ENCODE measurements around the gene C13orf46. TPM values are rescaled to one million over a fixed set of nuclear protein-coding genes. Genes with fewer than 3 reads are reported as not detected.
"Not testable (repeated sequence)": the region's sequence is repeated elsewhere in the genome, so short reads cannot be mapped to it uniquely, and the experiment has no call there.

C13orf46 gene
- total RNA-seq, 4 donors from 2014 or later = 0.41 to 77.4 (median 1.1) TPM; not detected in 1

- in situ Hi-C loops (cut with MboI; ENCODE audit: low pct_ligation_motif_present in 1 of 4, low pct_unique_long_range_greater_than_20kb in 1 of 4, low sequenced_read_pairs in 3 of 4) = no loop called here
- no peaks in the 10 kb centered on the region for H3K9me3 ChIP-seq
- H3K4me3 ChIP-seq = no peak overlapping the region
- no peaks in the 10 kb centered on the region for H3K36me3 ChIP-seq
- no peak overlapping the region for H3K27ac ChIP-seq
- WGBS, 2 donors (ENCODE audit: low coverage in 1 of 2) = 93 to 100% methylated on average over 4 to 9 of the region's 9 CpGs
- H3K4me1 ChIP-seq = no peaks in the 10 kb centered on the region
- H3K27me3 ChIP-seq = no peaks in the 10 kb centered on the region
- intact Hi-C loops (cut with DNase I; ENCODE audit: low total_unique reads) = no loop called here
- TF ChIP-seq EP300 (IDR thresholded peaks at IDR 0.05; ENCODE audit: low read depth) (no peak), POLR2AphosphoS5 (IDR thresholded peaks at IDR 0.05) (no peak), POLR2A (IDR thresholded peaks at IDR 0.05) (no peak)
- TF ChIP-seq, protein P1, sequence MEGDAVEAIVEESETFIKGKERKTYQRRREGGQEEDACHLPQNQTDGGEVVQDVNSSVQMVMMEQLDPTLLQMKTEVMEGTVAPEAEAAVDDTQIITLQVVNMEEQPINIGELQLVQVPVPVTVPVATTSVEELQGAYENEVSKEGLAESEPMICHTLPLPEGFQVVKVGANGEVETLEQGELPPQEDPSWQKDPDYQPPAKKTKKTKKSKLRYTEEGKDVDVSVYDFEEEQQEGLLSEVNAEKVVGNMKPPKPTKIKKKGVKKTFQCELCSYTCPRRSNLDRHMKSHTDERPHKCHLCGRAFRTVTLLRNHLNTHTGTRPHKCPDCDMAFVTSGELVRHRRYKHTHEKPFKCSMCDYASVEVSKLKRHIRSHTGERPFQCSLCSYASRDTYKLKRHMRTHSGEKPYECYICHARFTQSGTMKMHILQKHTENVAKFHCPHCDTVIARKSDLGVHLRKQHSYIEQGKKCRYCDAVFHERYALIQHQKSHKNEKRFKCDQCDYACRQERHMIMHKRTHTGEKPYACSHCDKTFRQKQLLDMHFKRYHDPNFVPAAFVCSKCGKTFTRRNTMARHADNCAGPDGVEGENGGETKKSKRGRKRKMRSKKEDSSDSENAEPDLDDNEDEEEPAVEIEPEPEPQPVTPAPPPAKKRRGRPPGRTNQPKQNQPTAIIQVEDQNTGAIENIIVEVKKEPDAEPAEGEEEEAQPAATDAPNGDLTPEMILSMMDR (IDR thresholded peaks at IDR 0.05) = no peak
- no peak for DNase-seq
Observed at GRCh38 chr13:113990321-113990837, 16.5 kb upstream of the C13orf46 start.

DNA sequence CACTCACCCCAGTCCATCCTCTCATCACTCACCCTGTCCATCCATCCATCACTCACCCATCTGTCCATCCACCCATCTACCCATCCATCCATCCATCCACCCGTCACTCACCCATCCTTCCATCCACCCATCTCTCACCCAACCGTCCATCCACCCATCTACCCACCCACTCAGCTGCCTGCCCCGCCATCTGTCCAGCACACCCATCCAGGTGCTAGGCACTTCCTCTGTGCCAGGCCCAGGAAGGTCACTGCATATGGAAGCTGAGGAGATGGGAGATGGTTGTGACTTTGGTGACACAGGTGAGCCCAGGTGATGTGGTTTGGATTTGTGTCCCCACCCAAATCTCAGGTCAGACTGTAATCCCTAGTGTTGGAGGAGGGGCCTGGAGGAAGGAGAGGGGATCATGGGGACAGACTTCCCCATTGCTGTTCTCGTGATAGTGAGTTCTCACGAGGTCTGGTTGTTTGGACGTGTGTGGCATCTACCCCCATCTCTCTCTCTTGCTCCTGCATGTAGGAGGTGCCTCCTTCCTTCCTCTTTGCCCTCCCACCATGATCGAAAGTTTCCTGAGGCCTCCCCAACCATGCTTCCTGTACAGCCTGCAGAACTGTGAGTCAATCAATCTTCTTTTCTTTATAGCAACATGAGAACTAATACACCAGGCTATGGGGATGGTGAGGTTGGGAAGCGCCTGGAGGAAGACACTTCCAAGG, 15.9 kb upstream of the C13orf46 start:
- 86 to 99% methylated on average over 7 to 8 of the region's 8 CpGs for WGBS, 2 donors (ENCODE audit: low coverage in 1 of 2)
- in situ Hi-C loops (cut with MboI; ENCODE audit: low pct_ligation_motif_present in 1 of 4, low pct_unique_long_range_greater_than_20kb in 1 of 4, low sequenced_read_pairs in 3 of 4) = no loop called here

GRCh38 chr13:113988859-113989258, 15.0 kb upstream of the C13orf46 start:
- in situ Hi-C loops (cut with MboI; ENCODE audit: low pct_ligation_motif_present in 1 of 4, low pct_unique_long_range_greater_than_20kb in 1 of 4, low sequenced_read_pairs in 3 of 4); DNase-seq: not testable (repeated sequence)

More for the DNA sequence above, 15.9 kb upstream of the C13orf46 start:
- H3K9me3 ChIP-seq = no peaks in the 10 kb centered on the region
- TF ChIP-seq EP300 (IDR thresholded peaks at IDR 0.05; ENCODE audit: low read depth) = no peak
- TF ChIP-seq, protein P1 (IDR thresholded peaks at IDR 0.05) = no peak
- no peaks in the 10 kb centered on the region for H3K27me3 ChIP-seq
- no peaks in the 10 kb centered on the region for H3K4me1 ChIP-seq
- intact Hi-C loops (cut with DNase I; ENCODE audit: low total_unique reads) = no loop called here
- H3K4me3 ChIP-seq = no peak overlapping the region
- no peaks in the 10 kb centered on the region for H3K36me3 ChIP-seq
- no peak overlapping the region for H3K27ac ChIP-seq
- DNase-seq = no peak

DNA sequence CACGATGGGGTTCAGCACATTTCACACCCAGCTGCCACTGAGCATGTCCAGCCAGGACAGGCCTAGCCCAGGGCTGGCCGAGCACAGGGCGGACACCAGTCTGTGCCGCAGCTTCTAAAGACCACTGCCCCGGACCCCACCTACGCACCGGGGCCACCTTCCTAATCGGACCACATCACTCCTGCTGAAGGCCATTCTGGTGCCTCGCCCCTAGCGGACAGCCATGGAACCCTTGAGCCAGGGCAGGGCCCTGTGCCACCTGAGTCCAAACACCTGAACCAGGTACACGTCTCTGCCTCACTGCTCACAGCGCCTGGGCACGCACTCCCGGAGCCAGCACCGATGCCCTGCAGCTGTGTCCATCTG, 8.4 kb upstream of the C13orf46 start:
- DNase-seq = no peak
- Histone ChIP-seq H3K27me3 (no peaks in the 10 kb centered on the region), H3K4me3 (no peak overlapping the region), H3K27ac (peak overlapping the region in 1 of 4 donors; percentile 67), H3K9me3 (no peaks in the 10 kb centered on the region), H3K36me3 (no peaks in the 10 kb centered on the region), H3K4me1 (peaks cover 0 to 12% (median 4%) of the 10 kb centered on the region in 4 donors)
- in situ Hi-C loops (cut with MboI; ENCODE audit: low pct_ligation_motif_present in 1 of 4, low pct_unique_long_range_greater_than_20kb in 1 of 4, low sequenced_read_pairs in 3 of 4) = no loop called here
- intact Hi-C loops (cut with DNase I; ENCODE audit: low total_unique reads) = no loop called here
- 97% methylated on average over 14 of the region's 15 CpGs; no CpG with 5 or more reads in 1 of the 2 donors for WGBS, 2 donors (ENCODE audit: low coverage in 1 of 2)
- TF ChIP-seq POLR2AphosphoS5 (IDR thresholded peaks at IDR 0.05) (no peak), EP300 (IDR thresholded peaks at IDR 0.05; ENCODE audit: low read depth) (no peak), POLR2A (IDR thresholded peaks at IDR 0.05) (no peak)
- TF ChIP-seq, protein P1 (IDR thresholded peaks at IDR 0.05) = no peak

More at GRCh38 chr13:113988859-113989258, 15.0 kb upstream of the C13orf46 start:
- H3K4me3 ChIP-seq; H3K27ac ChIP-seq; H3K36me3 ChIP-seq; intact Hi-C loops (cut with DNase I; ENCODE audit: low total_unique reads); H3K9me3 ChIP-seq; H3K27me3 ChIP-seq; H3K4me1 ChIP-seq: not testable (repeated sequence)
- 90 to 100% methylated on average over 3 to 6 of the region's 6 CpGs for WGBS, 2 donors (ENCODE audit: low coverage in 1 of 2)
